Measurements from ENCODE around the gene KCNH3.
"Not testable (repeated sequence)": the region's sequence is repeated elsewhere in the genome, so short reads cannot be mapped to it uniquely, and the experiment has no call there.

KCNH3 gene

GRCh38 chr12:49588721-49589516, 50.1 kb downstream of the KCNH3 start:
- DNase-seq = peak; percentile 58 to 77 (median 66)

GRCh38 chr12:49598527-49598926, 59.7 kb downstream of the KCNH3 start:
- no peak for DNase-seq

- no peak for DNase-seq
Measured at GRCh38 chr12:49599961-49600360, 61.1 kb downstream of the KCNH3 start.

GRCh38 chr12:49603721-49604120, 64.9 kb downstream of the KCNH3 start:
- DNase-seq = no peak

DNA sequence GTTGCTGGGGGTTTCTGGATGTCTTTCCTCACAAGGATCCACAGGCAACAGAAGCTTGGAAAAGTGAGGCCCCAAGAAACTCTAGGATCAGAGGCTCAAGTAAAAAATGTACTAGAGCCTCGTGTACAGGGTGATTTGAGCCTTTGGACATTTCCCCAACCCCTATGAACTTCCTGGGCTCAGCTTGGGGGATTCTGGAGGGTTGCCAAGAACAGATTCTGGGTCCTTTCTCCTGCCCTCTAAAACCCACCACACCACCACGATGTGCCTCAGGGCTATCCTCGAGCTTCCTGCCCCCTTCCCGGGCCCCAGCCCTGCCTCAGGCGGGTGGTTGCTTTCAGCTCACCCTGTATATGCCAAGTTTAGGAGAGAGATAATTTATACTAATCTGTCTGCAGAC, 66.0 kb downstream of the KCNH3 start:
- no peak for DNase-seq

- DNase-seq = not testable (repeated sequence)
Measured at GRCh38 chr12:49605539-49605938, 66.7 kb downstream of the KCNH3 start, which contains the start of gene FAM186B. FAM186B (minus strand) TSS chr12:49605639; CDS start chr12:49605477, 162 bp downstream.
